Nephron (organoid): ENCODE data around the gene ADAMTS19.
A peak's percentile ranks its signal among the peaks of the same experiment; 100 is the strongest.

ENCODE experiments used
- H3K27ac Mint-ChIP-seq, 3 experiments: 2 replicates each; pipeline ENCODE4 v1.8.0; 2020; ENCODE audit warnings: mixed read lengths in 3 of 3, mild to moderate bottlenecking in 2 of 3, moderate library complexity in 1 of 3
- H3K27me3 Mint-ChIP-seq: 2 replicates; pipeline ENCODE4 v1.8.0; 2021; ENCODE audit warnings: low read depth, mild to moderate bottlenecking, moderate library complexity, mixed read lengths
- H3K36me3 Mint-ChIP-seq: 2 replicates; pipeline ENCODE4 v1.8.0; 2020; ENCODE audit warnings: low read depth, mixed read lengths
- H3K4me1 Mint-ChIP-seq: 2 replicates; pipeline ENCODE4 v1.8.0; 2020; ENCODE audit warnings: mixed read lengths
- H3K4me3 Mint-ChIP-seq, 3 experiments: 2 replicates each; pipeline ENCODE4 v1.8.0; 2020; ENCODE audit warnings: mild to moderate bottlenecking in 3 of 3, mixed read lengths in 3 of 3, moderate library complexity in 2 of 3
- H3K9me3 Mint-ChIP-seq: 2 replicates; pipeline ENCODE4 v1.8.0; 2020; ENCODE audit warnings: mixed read lengths
- CTCF ChIP-seq, 3 experiments: fragments of 200-600 bp; sonication (generic); IDR thresholded peaks; one replicate each; pipeline ENCODE4 v1.5.0; 2021; ENCODE audit warnings: antibody characterized with exemption in 3 of 3; ENCODE audit not compliant: unreplicated experiment in 3 of 3

Gene ADAMTS19

GRCh38 chr5:129460672-129460935 lies 506 bp downstream of the ADAMTS19 start:
- no peaks in the 10 kb centered on the region for H3K36me3 Mint-ChIP-seq
- H3K9me3 Mint-ChIP-seq, result no peaks in the 10 kb centered on the region
- H3K4me3 Mint-ChIP-seq, result peak overlapping the region; percentile 96 to 99 (median 97)
- peak overlapping the region; percentile 82 to 90 (median 90) for H3K27ac Mint-ChIP-seq
- peaks cover 43% of the 10 kb centered on the region for H3K27me3 Mint-ChIP-seq
- no peak for TF ChIP-seq CTCF (IDR thresholded peaks at IDR 0.05; ENCODE audit: unreplicated experiment in 3 of 3)
- H3K4me1 Mint-ChIP-seq, result peaks cover 24% of the 10 kb centered on the region

- peak overlapping the region; percentile 82 to 90 (median 90) for H3K27ac Mint-ChIP-seq
- H3K9me3 Mint-ChIP-seq, result no peaks in the 10 kb centered on the region
- H3K36me3 Mint-ChIP-seq, result no peaks in the 10 kb centered on the region
- H3K4me1 Mint-ChIP-seq, result peaks cover 24% of the 10 kb centered on the region
- H3K27me3 Mint-ChIP-seq, result peaks cover 43% of the 10 kb centered on the region
- peak overlapping the region; percentile 96 to 99 (median 97) for H3K4me3 Mint-ChIP-seq
- TF ChIP-seq CTCF (IDR thresholded peaks at IDR 0.05; ENCODE audit: unreplicated experiment in 3 of 3), result peak; percentile 29 to 55 (median 42)
These were observed 1.0 kb downstream of the ADAMTS19 start for GRCh38 chr5:129460936-129461710.

- H3K4me3 Mint-ChIP-seq, result peak overlapping the region; percentile 88 to 92 (median 88)
- H3K4me1 Mint-ChIP-seq, result peaks cover 24% of the 10 kb centered on the region
- no peaks in the 10 kb centered on the region for H3K9me3 Mint-ChIP-seq
- no peaks in the 10 kb centered on the region for H3K36me3 Mint-ChIP-seq
- peaks cover 43% of the 10 kb centered on the region for H3K27me3 Mint-ChIP-seq
- peak overlapping the region; percentile 47 to 65 (median 57) for H3K27ac Mint-ChIP-seq
- TF ChIP-seq CTCF (IDR thresholded peaks at IDR 0.05; ENCODE audit: unreplicated experiment in 3 of 3), result peak in 2 of 3 experiments; percentile 11 to 12
These were observed 1.7 kb downstream of the ADAMTS19 start for GRCh38 chr5:129461711-129462332.

GRCh38 chr5:129465776-129466344 lies 5.8 kb downstream of the ADAMTS19 start:
- TF ChIP-seq CTCF (IDR thresholded peaks at IDR 0.05; ENCODE audit: unreplicated experiment in 3 of 3), result no peak
- no peaks in the 10 kb centered on the region for H3K9me3 Mint-ChIP-seq
- peaks cover 7% of the 10 kb centered on the region for H3K4me1 Mint-ChIP-seq
- H3K27me3 Mint-ChIP-seq, result peaks cover 20% of the 10 kb centered on the region
- H3K27ac Mint-ChIP-seq, result no peak overlapping the region
- no peak overlapping the region for H3K4me3 Mint-ChIP-seq
- no peaks in the 10 kb centered on the region for H3K36me3 Mint-ChIP-seq

GRCh38 chr5:129474544-129474943 lies 14.4 kb downstream of the ADAMTS19 start:
- Mint-ChIP-seq H3K27ac (no peak overlapping the region), H3K4me3 (no peak overlapping the region), H3K4me1 (peaks cover 5% of the 10 kb centered on the region), H3K9me3 (no peaks in the 10 kb centered on the region), H3K36me3 (no peaks in the 10 kb centered on the region), H3K27me3 (no peaks in the 10 kb centered on the region)
- no peak for TF ChIP-seq CTCF (IDR thresholded peaks at IDR 0.05; ENCODE audit: unreplicated experiment in 3 of 3)
